GM20000 (cell line): ENCODE results near the gene SLC25A42.
A peak's percentile ranks its signal among the peaks of the same experiment; 100 is the strongest.

Experiments
- DNase-seq: peaks from one replicate; pipeline ENCODE4 v3.0.0; 2012; ENCODE audit warnings: low spot score
- CTCF ChIP-seq: IDR thresholded peaks from 2 replicates; pipeline ENCODE4 v1.5.1; 2012; ENCODE audit warnings: mild to moderate bottlenecking, control low read depth; ENCODE audit errors: extremely low read depth, missing control alignments

Gene SLC25A42

GRCh38 chr19:19028526-19028925 is 35.3 kb upstream of the SLC25A42 start:
- DNase-seq = no peak
- no peak for TF ChIP-seq CTCF

- no peak for DNase-seq
- no peak for TF ChIP-seq CTCF
Measured at GRCh38 chr19:19031891-19032290, 31.9 kb upstream of the SLC25A42 start.

GRCh38 chr19:19032420-19033175 is 31.2 kb upstream of the SLC25A42 start:
- TF ChIP-seq CTCF = no peak

GRCh38 chr19:19033176-19033425 is 30.7 kb upstream of the SLC25A42 start:
- DNase-seq = no peak
- no peak for TF ChIP-seq CTCF

More at GRCh38 chr19:19032420-19033175, 31.2 kb upstream of the SLC25A42 start:
- DNase-seq = peak; percentile 96

- no peak for TF ChIP-seq CTCF
- peak; percentile 99 for DNase-seq
Measured at GRCh38 chr19:19033426-19034203, 30.2 kb upstream of the SLC25A42 start, which contains the start of the genes ARMC6 and SUGP2. Gene ARMC6 (plus strand): TSS chr19:19033603. CDS start chr19:19034210, 607 bp downstream. Gene SUGP2 (minus strand): TSS chr19:19033517. CDS start chr19:19031071, 2,446 bp downstream.

- no peak for TF ChIP-seq CTCF
Measured at GRCh38 chr19:19034204-19034624, 29.6 kb upstream of the SLC25A42 start.

GRCh38 chr19:19039901-19040300 is 23.9 kb upstream of the SLC25A42 start:
- DNase-seq = no peak
- TF ChIP-seq CTCF = no peak

More at GRCh38 chr19:19034204-19034624, 29.6 kb upstream of the SLC25A42 start:
- DNase-seq = peak; percentile 86
